Stomach (tissue), 4 donors: Measurements from ENCODE around the gene CBLN1.

Experiments
- CTCF ChIP-seq, 7 experiments: fragments of 450-650 bp in 4 of 7; fragments of 200-600 bp in 3 of 7; sonication (generic) in 3 of 7; IDR thresholded peaks; one replicate each; pipeline ENCODE4 v1.5.1; 2016 to 2019; ENCODE audit warnings: antibody characterized with exemption in 7 of 7, control low read depth in 2 of 7, mild to moderate bottlenecking in 1 of 7
- POLR2A ChIP-seq, 4 donors: fragments of 450-650 bp; IDR thresholded peaks; one replicate each; pipeline ENCODE4 v1.6.1; 2016; ENCODE audit warnings: antibody characterized with exemption in 4 of 4, control low read depth in 2 of 4, mild to moderate bottlenecking in 1 of 4, moderate library complexity in 1 of 4

DNA sequence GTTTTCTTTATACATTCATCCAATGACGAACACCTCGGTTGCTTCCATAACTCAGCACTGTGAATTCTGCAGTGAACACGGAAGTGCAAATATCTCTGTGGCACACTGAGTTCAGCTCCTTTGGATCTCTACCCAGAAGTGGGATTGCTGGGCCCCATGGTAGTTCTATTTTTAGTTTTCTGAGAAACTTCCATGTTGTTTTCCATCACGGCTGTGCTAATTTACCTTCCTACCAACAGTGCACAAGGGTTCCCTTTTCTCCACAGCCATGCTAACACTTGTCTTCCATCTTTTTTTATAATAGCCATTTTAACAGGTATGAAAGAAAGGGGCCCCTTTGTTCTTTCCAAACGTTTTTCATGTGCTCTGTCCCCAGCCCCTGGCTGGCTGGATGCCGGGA lies 30.2 kb upstream of the CBLN1 start:
- no peak for TF ChIP-seq POLR2A (IDR thresholded peaks at IDR 0.05)
- no peak for TF ChIP-seq CTCF (IDR thresholded peaks at IDR 0.05)
